Liver (tissue), 9 donors: Measurements from ENCODE around the gene USP28. TPM values are rescaled to one million over a fixed set of nuclear protein-coding genes. Genes with fewer than 3 reads are reported as not detected.
A peak's percentile ranks its signal among the peaks of the same experiment; 100 is the strongest.
"Not testable (repeated sequence)": the region's sequence is repeated elsewhere in the genome, so short reads cannot be mapped to it uniquely, and the experiment has no call there.

Experiments used
- DNase-seq: peaks from one replicate; pipeline ENCODE4 v3.0.0-alpha.2; 2017; ENCODE audit warnings: low spot score
- H3K27ac ChIP-seq, 2 donors: one replicate each; pipeline ENCODE4 v1.7.0; 2013; ENCODE audit warnings: inconsistent platforms in 2 of 2, low read length in 2 of 2, control low read depth in 1 of 2, low read depth in 1 of 2, mild to moderate bottlenecking in 1 of 2
- H3K27me3 ChIP-seq, 4 donors: one replicate each; pipeline versions ENCODE4 v1.6.1 to v1.7.0; 2013; ENCODE audit warnings: low read length in 3 of 4, inconsistent platforms in 1 of 4, mild to moderate bottlenecking in 1 of 4, moderate library complexity in 1 of 4; ENCODE audit not compliant: control insufficient read depth in 4 of 4, insufficient read depth in 4 of 4
- H3K36me3 ChIP-seq, 4 donors: one replicate each; pipeline versions ENCODE4 v1.6.1 to v1.7.0; 2013; ENCODE audit warnings: low read length in 3 of 4, mild to moderate bottlenecking in 3 of 4, low read depth in 1 of 4, moderate library complexity in 1 of 4; ENCODE audit not compliant: control insufficient read depth in 4 of 4, insufficient read depth in 3 of 4
- H3K4me1 ChIP-seq, 4 donors: one replicate each; pipeline versions ENCODE4 v1.6.1 to v1.7.0; 2013; ENCODE audit warnings: low read length in 3 of 4, mild to moderate bottlenecking in 3 of 4, moderate library complexity in 1 of 4; ENCODE audit not compliant: control insufficient read depth in 4 of 4, insufficient read depth in 4 of 4
- H3K4me3 ChIP-seq, 3 donors: one replicate each; pipeline versions ENCODE4 v1.6.1 to v1.7.0; 2013; ENCODE audit warnings: low read length in 3 of 3, control low read depth in 1 of 3, low read depth in 1 of 3, mild to moderate bottlenecking in 1 of 3
- H3K9ac ChIP-seq, 2 donors: one replicate each; pipeline ENCODE4 v1.7.0; 2013; ENCODE audit warnings: low read length in 2 of 2, mild to moderate bottlenecking in 2 of 2, moderate library complexity in 2 of 2, control low read depth in 1 of 2, low read depth in 1 of 2
- H3K9me3 ChIP-seq, 4 donors: one replicate each; pipeline versions ENCODE4 v1.6.1 to v1.7.0; 2013; ENCODE audit warnings: low read length in 3 of 4; ENCODE audit not compliant: control insufficient read depth in 4 of 4
- CTCF ChIP-seq: fragments of 150-350 bp; IDR thresholded peaks from 2 replicates; pipeline ENCODE4 v1.5.1; 2017; ENCODE audit warnings: improper control_type of control experiment, low read depth, low read length; ENCODE audit not compliant: missing input control
- EGR1 ChIP-seq, 2 donors: IDR thresholded peaks; 2 replicates each; pipeline ENCODE4 v1.6.1; 2016 to 2018; ENCODE audit warnings: antibody characterized with exemption in 2 of 2, low read depth in 2 of 2
- FOXA1 ChIP-seq: IDR thresholded peaks from 2 replicates; pipeline ENCODE4 v1.6.1; 2016; ENCODE audit warnings: antibody characterized with exemption
- FOXA2 ChIP-seq: IDR thresholded peaks from 2 replicates; pipeline ENCODE4 v1.6.1; 2016; ENCODE audit warnings: antibody characterized with exemption
- GABPA ChIP-seq, 2 donors: IDR thresholded peaks in 1 of 2; conservative IDR thresholded peaks in 1 of 2; 2 replicates each; pipeline ENCODE4 v1.6.1; 2016; ENCODE audit warnings: antibody characterized with exemption in 2 of 2, mild to moderate bottlenecking in 1 of 2, moderate library complexity in 1 of 2
- HNF4A ChIP-seq, 2 donors: conservative IDR thresholded peaks; 2 replicates each; pipeline ENCODE4 v1.6.1; 2016; ENCODE audit warnings: antibody characterized with exemption in 2 of 2, mild to moderate bottlenecking in 2 of 2
- HNF4G ChIP-seq: IDR thresholded peaks from 2 replicates; pipeline ENCODE4 v1.6.1; 2016; ENCODE audit warnings: antibody characterized with exemption
- JUND ChIP-seq, 2 donors: IDR thresholded peaks; 2 replicates each; pipeline ENCODE4 v1.6.1; 2016; ENCODE audit warnings: antibody characterized with exemption in 2 of 2
- MAX ChIP-seq: IDR thresholded peaks from 2 replicates; pipeline ENCODE4 v1.6.1; 2016; ENCODE audit warnings: antibody characterized with exemption
- NR2F2 ChIP-seq: IDR thresholded peaks from 2 replicates; pipeline ENCODE4 v1.6.1; 2016; ENCODE audit warnings: antibody characterized with exemption
- RAD21 ChIP-seq, 2 donors: IDR thresholded peaks; 2 replicates each; pipeline ENCODE4 v1.6.1; 2016; ENCODE audit warnings: antibody characterized with exemption in 2 of 2, mild to moderate bottlenecking in 2 of 2
- RXRA ChIP-seq, 2 donors: IDR thresholded peaks; 2 replicates each; pipeline ENCODE4 v1.6.1; 2017 to 2018; ENCODE audit warnings: antibody characterized with exemption in 2 of 2, mild to moderate bottlenecking in 1 of 2
- SP1 ChIP-seq: IDR thresholded peaks from 2 replicates; pipeline ENCODE4 v1.6.1; 2018; ENCODE audit warnings: antibody characterized with exemption, mild to moderate bottlenecking
- TAF1 ChIP-seq: conservative IDR thresholded peaks from 2 replicates; pipeline ENCODE4 v1.6.1; 2016; ENCODE audit warnings: antibody characterized with exemption, mild to moderate bottlenecking
- WGBS: extraction: QIAGEN DNeasy Blood & Tissue Kit; methylation state at CpG from one replicate; pipeline ENCODE4 v1.1.7; 2013; 5-methylcytosine and 5-hydroxymethylcytosine counted together
- polyA plus RNA-seq, 2 donors: library from polyadenylated mRNA; stranded (reverse) in 1 of 2; unstranded in 1 of 2; fragments of 200-250 nt in 1 of 2; fragments of >200 nt in 1 of 2; fragmentation: Nextera tagmentation in 1 of 2; extraction: Ambion mirVana in 1 of 2; gene quantifications; one replicate each; pipeline versions ENCODE4 v1.2.1 to v1.2.3, GENCODE V29; 2013 to 2015
- total RNA-seq, 2 donors: library from RNA; depleted of rRNA; stranded (reverse); fragments of >200 nt; gene quantifications; one replicate each; pipeline ENCODE4 v1.2.3, GENCODE V29; 2014
- TF ChIP-seq, protein P1 (sequence below): IDR thresholded peaks from 2 replicates; pipeline ENCODE4 v1.6.1; 2016; ENCODE audit warnings: antibody characterized with exemption
- TF ChIP-seq, protein P2 (sequence below): IDR thresholded peaks from 2 replicates; pipeline ENCODE4 v1.6.1; 2016; ENCODE audit warnings: antibody characterized with exemption
- donor health status: healthy.
- donor health status: healthy.
- donor health status: healthy.
- donor health status: healthy.
- donor health status: healthy.

USP28 gene
- total and polyA plus RNA-seq, 4 donors, result 5.1 to 20.3 (median 8.8) TPM

- under 1% methylated on average over 10 of the region's 10 CpGs for whole genome bisulfite sequencing
- H3K27ac ChIP-seq, result peak overlapping the region; percentile 64 to 82
- no peak for DNase-seq
- H3K27me3 ChIP-seq, result no peaks in the 10 kb centered on the region
- H3K36me3 ChIP-seq, result peaks cover 0 to 6% (median 3%) of the 10 kb centered on the region in 4 donors
- H3K4me1 ChIP-seq, result peaks cover 0 to 16% (median 8%) of the 10 kb centered on the region in 4 donors
- TF ChIP-seq FOXA2 (no peak), HNF4A (conservative IDR thresholded peaks at IDR 0.05) (no peak), TAF1 (no peak), NR2F2 (no peak), EGR1 (IDR thresholded peaks at IDR 0.05; ENCODE audit: low read depth in 2 of 2) (no peak), HNF4G (no peak), SP1 (no peak)
- TF ChIP-seq, protein P1, sequence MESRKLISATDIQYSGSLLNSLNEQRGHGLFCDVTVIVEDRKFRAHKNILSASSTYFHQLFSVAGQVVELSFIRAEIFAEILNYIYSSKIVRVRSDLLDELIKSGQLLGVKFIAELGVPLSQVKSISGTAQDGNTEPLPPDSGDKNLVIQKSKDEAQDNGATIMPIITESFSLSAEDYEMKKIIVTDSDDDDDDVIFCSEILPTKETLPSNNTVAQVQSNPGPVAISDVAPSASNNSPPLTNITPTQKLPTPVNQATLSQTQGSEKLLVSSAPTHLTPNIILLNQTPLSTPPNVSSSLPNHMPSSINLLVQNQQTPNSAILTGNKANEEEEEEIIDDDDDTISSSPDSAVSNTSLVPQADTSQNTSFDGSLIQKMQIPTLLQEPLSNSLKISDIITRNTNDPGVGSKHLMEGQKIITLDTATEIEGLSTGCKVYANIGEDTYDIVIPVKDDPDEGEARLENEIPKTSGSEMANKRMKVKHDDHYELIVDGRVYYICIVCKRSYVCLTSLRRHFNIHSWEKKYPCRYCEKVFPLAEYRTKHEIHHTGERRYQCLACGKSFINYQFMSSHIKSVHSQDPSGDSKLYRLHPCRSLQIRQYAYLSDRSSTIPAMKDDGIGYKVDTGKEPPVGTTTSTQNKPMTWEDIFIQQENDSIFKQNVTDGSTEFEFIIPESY, result no peak
- TF ChIP-seq, protein P2, sequence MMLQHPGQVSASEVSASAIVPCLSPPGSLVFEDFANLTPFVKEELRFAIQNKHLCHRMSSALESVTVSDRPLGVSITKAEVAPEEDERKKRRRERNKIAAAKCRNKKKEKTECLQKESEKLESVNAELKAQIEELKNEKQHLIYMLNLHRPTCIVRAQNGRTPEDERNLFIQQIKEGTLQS, result no peak
- H3K4me3 ChIP-seq, result peak overlapping the region; percentile 70 to 100 (median 74)
- no peaks in the 10 kb centered on the region for H3K9me3 ChIP-seq
- H3K9ac ChIP-seq, result peak overlapping the region; percentile 85 to 94
These were observed 102.3 kb downstream of the USP28 start for GRCh38 chr11:113773092-113773415.

GRCh38 chr11:113771964-113772363 is 103.4 kb downstream of the USP28 start:
- 76% methylated on average over 3 of the region's 3 CpGs for WGBS
- H3K36me3 ChIP-seq, result peaks cover 0 to 14% (median 4%) of the 10 kb centered on the region in 4 donors
- H3K9ac ChIP-seq, result peak overlapping the region in 1 of 2 donors; percentile 39
- no peaks in the 10 kb centered on the region for H3K27me3 ChIP-seq
- H3K9me3 ChIP-seq, result no peaks in the 10 kb centered on the region
- TF ChIP-seq CTCF (no peak), GABPA (IDR thresholded peaks at IDR 0.05 in 1 of 2, conservative IDR thresholded peaks at IDR 0.05 in 1 of 2) (no peak), FOXA1 (no peak), MAX (no peak), SP1 (no peak)
- TF ChIP-seq, protein P2, result no peak
- H3K27ac ChIP-seq, result no peak overlapping the region
- peak overlapping the region in 1 of 3 donors; percentile 19 for H3K4me3 ChIP-seq
- no peak for DNase-seq
- peaks cover 0 to 13% (median 7%) of the 10 kb centered on the region in 4 donors for H3K4me1 ChIP-seq

GRCh38 chr11:113764527-113765219 is 110.7 kb downstream of the USP28 start:
- Histone ChIP-seq H3K9me3 (no peaks in the 10 kb centered on the region), H3K27me3 (no peaks in the 10 kb centered on the region), H3K4me3 (no peak overlapping the region), H3K9ac (no peak overlapping the region), H3K36me3 (peaks cover 3 to 24% (median 13%) of the 10 kb centered on the region in 4 donors), H3K4me1 (peaks cover 0 to 6% (median 0%) of the 10 kb centered on the region in 4 donors), H3K27ac (no peak overlapping the region)
- no peak for DNase-seq
- TF ChIP-seq FOXA2 (no peak), HNF4A (conservative IDR thresholded peaks at IDR 0.05) (no peak), RAD21 (IDR thresholded peaks at IDR 0.05) (no peak), RXRA (IDR thresholded peaks at IDR 0.05) (no peak), CTCF (no peak), EGR1 (IDR thresholded peaks at IDR 0.05; ENCODE audit: low read depth in 2 of 2) (no peak), SP1 (no peak), HNF4G (no peak), JUND (IDR thresholded peaks at IDR 0.05) (no peak), NR2F2 (no peak)
- TF ChIP-seq, protein P2, result no peak
- WGBS, result 89% methylated on average over 2 of the region's 2 CpGs

DNA sequence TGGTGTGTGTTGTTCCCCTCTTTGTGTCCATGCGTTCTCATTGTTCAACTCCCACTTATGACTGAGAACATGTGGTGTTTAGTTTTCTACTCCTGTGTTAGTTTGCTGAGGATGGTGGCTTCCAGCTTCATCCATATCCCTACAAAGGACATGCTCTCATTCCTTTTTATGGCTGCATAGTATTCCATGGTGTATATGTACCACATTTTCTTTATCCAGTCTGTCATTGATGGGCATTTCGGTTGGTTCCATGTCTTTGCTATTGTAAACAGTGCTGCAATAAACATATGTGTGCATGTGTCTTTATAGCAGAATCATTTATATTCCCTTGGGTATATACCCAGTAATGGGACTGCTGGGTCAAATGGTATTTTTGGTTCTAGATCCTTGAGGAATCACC is 112.3 kb downstream of the USP28 start:
- peaks cover 3 to 34% (median 19%) of the 10 kb centered on the region in 4 donors for H3K36me3 ChIP-seq
- not testable (repeated sequence) for H3K27ac ChIP-seq, H3K9me3 ChIP-seq, H3K4me3 ChIP-seq, H3K9ac ChIP-seq, DNase-seq, H3K4me1 ChIP-seq, H3K27me3 ChIP-seq
- 96% methylated on average over 2 of the region's 2 CpGs for WGBS
